Endothelial cell of umbilical vein (primary cell): Measurements from ENCODE around the gene ARHGEF37.

Experiments used
- EZH2 ChIP-seq: IDR thresholded peaks from 2 replicates; pipeline ENCODE4 v1.6.1; 2012; ENCODE audit warnings: borderline replicate concordance, low read depth, mild to moderate bottlenecking, moderate library complexity, low read length, inconsistent platforms; ENCODE audit not compliant: severe bottlenecking
- GATA2 ChIP-seq: IDR thresholded peaks from 2 replicates; pipeline ENCODE4 v1.7.0; 2011; ENCODE audit warnings: low read depth, mild to moderate bottlenecking, moderate library complexity, mixed read lengths, low read length; ENCODE audit not compliant: insufficient read length, insufficient read depth
- POLR2A ChIP-seq: IDR thresholded peaks from 2 replicates; pipeline ENCODE4 v1.6.1; 2012; ENCODE audit warnings: low read depth, mild to moderate bottlenecking, control low read depth, low read length
- POLR2AphosphoS5 ChIP-seq: IDR thresholded peaks from 2 replicates; pipeline ENCODE4 v1.6.1; 2012; ENCODE audit warnings: low read depth, mild to moderate bottlenecking, control low read depth, low read length, moderate library complexity; ENCODE audit not compliant: insufficient read depth
- TF ChIP-seq, protein P1 (sequence below), 2 donors: IDR thresholded peaks; 1 replicate in 1 of 2; 2 replicates in 1 of 2; pipeline ENCODE4 v1.5.1; 2011; ENCODE audit warnings: low read length in 2 of 2, mild to moderate bottlenecking in 2 of 2, moderate library complexity in 2 of 2, control low read depth in 1 of 2, inconsistent platforms in 1 of 2, low read depth in 1 of 2; ENCODE audit not compliant: insufficient read depth in 1 of 2; ENCODE audit errors: extremely low read depth in 1 of 2

DNA sequence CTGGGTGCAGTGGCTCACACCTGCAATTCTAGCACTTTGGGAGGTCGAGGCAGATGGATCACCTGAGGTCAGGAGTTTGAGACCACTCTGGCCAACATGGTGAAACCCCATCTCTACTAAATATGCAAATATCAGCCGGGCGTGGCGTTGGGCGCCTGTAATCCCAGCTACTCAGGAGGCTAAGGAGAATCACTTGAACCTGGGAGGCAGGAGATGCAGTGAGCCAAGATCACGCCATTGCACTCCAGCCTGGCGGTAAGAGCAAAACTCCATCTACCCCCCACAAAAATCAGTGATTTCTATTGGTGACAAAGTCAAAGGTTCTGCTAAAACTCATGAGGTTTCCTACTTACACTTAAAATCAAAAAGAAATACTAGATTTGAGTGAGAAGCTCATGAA lies 48.9 kb upstream of the ARHGEF37 start:
- TF ChIP-seq EZH2 (no peak), POLR2A (no peak), POLR2AphosphoS5 (no peak), GATA2 (no peak)
- TF ChIP-seq, protein P1, sequence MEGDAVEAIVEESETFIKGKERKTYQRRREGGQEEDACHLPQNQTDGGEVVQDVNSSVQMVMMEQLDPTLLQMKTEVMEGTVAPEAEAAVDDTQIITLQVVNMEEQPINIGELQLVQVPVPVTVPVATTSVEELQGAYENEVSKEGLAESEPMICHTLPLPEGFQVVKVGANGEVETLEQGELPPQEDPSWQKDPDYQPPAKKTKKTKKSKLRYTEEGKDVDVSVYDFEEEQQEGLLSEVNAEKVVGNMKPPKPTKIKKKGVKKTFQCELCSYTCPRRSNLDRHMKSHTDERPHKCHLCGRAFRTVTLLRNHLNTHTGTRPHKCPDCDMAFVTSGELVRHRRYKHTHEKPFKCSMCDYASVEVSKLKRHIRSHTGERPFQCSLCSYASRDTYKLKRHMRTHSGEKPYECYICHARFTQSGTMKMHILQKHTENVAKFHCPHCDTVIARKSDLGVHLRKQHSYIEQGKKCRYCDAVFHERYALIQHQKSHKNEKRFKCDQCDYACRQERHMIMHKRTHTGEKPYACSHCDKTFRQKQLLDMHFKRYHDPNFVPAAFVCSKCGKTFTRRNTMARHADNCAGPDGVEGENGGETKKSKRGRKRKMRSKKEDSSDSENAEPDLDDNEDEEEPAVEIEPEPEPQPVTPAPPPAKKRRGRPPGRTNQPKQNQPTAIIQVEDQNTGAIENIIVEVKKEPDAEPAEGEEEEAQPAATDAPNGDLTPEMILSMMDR (IDR thresholded peaks at IDR 0.05; ENCODE audit: extremely low read depth in 1 of 2, insufficient read depth in 1 of 2, low read depth in 1 of 2, low read length in 2 of 2): no peak
